Neural progenitor cell (in vitro differentiated cells): Measurements from ENCODE around the gene HDAC5.

Experiments used
- CTCF ChIP-seq: fragments of 200-600 bp; sonication (generic); IDR thresholded peaks from 2 replicates; pipeline ENCODE4 v1.5.1; 2017; ENCODE audit warnings: antibody characterized with exemption, mild to moderate bottlenecking
- EZH2 ChIP-seq: fragments of 200-600 bp; sonication (generic); IDR thresholded peaks from 2 replicates; pipeline ENCODE4 v1.6.1; 2017; ENCODE audit warnings: antibody characterized with exemption, mild to moderate bottlenecking, moderate library complexity
- EZH2phosphoT487 ChIP-seq: fragments of 200-600 bp; sonication (generic); IDR thresholded peaks from 2 replicates; pipeline ENCODE4 v1.6.1; 2017; ENCODE audit warnings: antibody characterized with exemption

GRCh38 chr17:44084921-44085320, 38.5 kb downstream of the HDAC5 start:
- TF ChIP-seq CTCF (no peak), EZH2 (no peak), EZH2phosphoT487 (no peak)
